ENCODE results near the gene FHOD1. TPM values are rescaled to one million over a fixed set of nuclear protein-coding genes. Genes with fewer than 3 reads are reported as not detected.

The FHOD1 gene
- total and polyA plus RNA-seq, 2 of the 13 experiments (the other 11 are each of a cell fraction or from before 2014, with no cell fraction given) = 20.0 to 20.8 TPM

DNA sequence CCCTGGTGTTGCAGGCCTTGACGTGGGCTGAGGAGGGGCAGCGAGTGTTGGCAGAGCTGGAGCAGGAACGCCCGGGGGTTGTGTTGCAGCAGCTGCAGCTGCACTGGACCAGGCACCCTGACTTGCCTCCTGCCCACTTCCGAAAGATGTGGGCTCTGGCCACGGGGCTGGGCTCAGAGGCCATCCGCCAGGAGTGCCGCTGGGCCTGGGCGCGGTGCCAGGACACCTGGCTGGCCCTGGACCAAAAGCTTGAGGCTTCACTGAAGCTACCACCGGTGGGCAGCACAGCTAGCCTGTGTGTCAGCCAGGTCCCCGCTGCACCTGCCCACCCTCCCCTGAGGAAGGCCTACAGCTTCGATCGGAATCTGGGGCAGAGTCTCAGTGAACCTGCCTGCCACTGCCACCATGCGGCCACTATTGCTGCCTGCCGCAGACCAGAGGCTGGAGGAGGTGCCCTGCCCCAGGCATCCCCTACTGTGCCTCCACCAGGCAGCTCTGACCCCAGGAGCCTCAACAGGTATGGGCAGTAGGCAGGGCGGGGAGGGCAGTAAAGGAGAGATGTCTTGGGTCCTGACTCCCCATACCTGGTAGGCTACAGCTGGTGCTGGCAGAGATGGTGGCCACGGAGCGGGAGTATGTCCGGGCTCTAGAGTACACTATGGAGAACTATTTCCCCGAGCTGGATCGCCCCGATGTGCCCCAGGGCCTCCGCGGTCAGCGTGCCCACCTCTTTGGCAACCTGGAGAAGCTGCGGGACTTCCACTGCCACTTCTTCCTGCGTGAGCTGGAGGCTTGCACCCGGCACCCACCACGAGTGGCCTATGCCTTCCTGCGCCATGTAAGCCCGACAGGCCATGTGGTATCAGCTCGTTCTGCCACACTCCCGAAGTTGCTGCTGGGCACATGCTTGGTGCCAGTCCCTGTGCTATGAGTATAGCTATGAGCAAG is 37.7 kb upstream of the FHOD1 start (continued):
- TF ChIP-seq, protein P1, sequence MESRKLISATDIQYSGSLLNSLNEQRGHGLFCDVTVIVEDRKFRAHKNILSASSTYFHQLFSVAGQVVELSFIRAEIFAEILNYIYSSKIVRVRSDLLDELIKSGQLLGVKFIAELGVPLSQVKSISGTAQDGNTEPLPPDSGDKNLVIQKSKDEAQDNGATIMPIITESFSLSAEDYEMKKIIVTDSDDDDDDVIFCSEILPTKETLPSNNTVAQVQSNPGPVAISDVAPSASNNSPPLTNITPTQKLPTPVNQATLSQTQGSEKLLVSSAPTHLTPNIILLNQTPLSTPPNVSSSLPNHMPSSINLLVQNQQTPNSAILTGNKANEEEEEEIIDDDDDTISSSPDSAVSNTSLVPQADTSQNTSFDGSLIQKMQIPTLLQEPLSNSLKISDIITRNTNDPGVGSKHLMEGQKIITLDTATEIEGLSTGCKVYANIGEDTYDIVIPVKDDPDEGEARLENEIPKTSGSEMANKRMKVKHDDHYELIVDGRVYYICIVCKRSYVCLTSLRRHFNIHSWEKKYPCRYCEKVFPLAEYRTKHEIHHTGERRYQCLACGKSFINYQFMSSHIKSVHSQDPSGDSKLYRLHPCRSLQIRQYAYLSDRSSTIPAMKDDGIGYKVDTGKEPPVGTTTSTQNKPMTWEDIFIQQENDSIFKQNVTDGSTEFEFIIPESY (CRISPR knock-in tag; IDR thresholded peaks at IDR 0.05) = peak; percentile 99
- TF ChIP-seq ZNF136 (CRISPR knock-in tag; IDR thresholded peaks at IDR 0.05; ENCODE audit: low read depth) = no peak
- TF ChIP-seq ZNF878 (CRISPR knock-in tag; IDR thresholded peaks at IDR 0.05) = no peak
- no peak for TF ChIP-seq ZNF749 (CRISPR knock-in tag; IDR thresholded peaks at IDR 0.05; ENCODE audit: borderline replicate concordance)
- no peak for TF ChIP-seq ZNF430 (CRISPR knock-in tag; IDR thresholded peaks at IDR 0.05)
- 0 out of 2 replicates have a peak, but pooled peaks have one; percentile 10 for TF ChIP-seq ISL2 (CRISPR knock-in tag; IDR thresholded peaks at IDR 0.05)
- TF ChIP-seq ZNF563 (CRISPR knock-in tag; IDR thresholded peaks at IDR 0.05) = no peak
- 0 out of 2 replicates have a peak, but pooled peaks have one; percentile 41 for TF ChIP-seq ZNF263 (CRISPR knock-in tag; IDR thresholded peaks at IDR 0.05)
- TF ChIP-seq, protein P2, sequence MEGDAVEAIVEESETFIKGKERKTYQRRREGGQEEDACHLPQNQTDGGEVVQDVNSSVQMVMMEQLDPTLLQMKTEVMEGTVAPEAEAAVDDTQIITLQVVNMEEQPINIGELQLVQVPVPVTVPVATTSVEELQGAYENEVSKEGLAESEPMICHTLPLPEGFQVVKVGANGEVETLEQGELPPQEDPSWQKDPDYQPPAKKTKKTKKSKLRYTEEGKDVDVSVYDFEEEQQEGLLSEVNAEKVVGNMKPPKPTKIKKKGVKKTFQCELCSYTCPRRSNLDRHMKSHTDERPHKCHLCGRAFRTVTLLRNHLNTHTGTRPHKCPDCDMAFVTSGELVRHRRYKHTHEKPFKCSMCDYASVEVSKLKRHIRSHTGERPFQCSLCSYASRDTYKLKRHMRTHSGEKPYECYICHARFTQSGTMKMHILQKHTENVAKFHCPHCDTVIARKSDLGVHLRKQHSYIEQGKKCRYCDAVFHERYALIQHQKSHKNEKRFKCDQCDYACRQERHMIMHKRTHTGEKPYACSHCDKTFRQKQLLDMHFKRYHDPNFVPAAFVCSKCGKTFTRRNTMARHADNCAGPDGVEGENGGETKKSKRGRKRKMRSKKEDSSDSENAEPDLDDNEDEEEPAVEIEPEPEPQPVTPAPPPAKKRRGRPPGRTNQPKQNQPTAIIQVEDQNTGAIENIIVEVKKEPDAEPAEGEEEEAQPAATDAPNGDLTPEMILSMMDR (CRISPR knock-in tag; IDR thresholded peaks at IDR 0.05) = peak; percentile 90
- TF ChIP-seq, protein P3, sequence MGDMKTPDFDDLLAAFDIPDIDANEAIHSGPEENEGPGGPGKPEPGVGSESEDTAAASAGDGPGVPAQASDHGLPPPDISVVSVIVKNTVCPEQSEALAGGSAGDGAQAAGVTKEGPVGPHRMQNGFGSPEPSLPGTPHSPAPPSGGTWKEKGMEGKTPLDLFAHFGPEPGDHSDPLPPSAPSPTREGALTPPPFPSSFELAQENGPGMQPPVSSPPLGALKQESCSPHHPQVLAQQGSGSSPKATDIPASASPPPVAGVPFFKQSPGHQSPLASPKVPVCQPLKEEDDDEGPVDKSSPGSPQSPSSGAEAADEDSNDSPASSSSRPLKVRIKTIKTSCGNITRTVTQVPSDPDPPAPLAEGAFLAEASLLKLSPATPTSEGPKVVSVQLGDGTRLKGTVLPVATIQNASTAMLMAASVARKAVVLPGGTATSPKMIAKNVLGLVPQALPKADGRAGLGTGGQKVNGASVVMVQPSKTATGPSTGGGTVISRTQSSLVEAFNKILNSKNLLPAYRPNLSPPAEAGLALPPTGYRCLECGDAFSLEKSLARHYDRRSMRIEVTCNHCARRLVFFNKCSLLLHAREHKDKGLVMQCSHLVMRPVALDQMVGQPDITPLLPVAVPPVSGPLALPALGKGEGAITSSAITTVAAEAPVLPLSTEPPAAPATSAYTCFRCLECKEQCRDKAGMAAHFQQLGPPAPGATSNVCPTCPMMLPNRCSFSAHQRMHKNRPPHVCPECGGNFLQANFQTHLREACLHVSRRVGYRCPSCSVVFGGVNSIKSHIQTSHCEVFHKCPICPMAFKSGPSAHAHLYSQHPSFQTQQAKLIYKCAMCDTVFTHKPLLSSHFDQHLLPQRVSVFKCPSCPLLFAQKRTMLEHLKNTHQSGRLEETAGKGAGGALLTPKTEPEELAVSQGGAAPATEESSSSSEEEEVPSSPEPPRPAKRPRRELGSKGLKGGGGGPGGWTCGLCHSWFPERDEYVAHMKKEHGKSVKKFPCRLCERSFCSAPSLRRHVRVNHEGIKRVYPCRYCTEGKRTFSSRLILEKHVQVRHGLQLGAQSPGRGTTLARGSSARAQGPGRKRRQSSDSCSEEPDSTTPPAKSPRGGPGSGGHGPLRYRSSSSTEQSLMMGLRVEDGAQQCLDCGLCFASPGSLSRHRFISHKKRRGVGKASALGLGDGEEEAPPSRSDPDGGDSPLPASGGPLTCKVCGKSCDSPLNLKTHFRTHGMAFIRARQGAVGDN (CRISPR knock-in tag; IDR thresholded peaks at IDR 0.05) = peak; percentile 63
- TF ChIP-seq KLF11 (CRISPR knock-in tag; IDR thresholded peaks at IDR 0.05) = no peak
- TF ChIP-seq, protein P4, sequence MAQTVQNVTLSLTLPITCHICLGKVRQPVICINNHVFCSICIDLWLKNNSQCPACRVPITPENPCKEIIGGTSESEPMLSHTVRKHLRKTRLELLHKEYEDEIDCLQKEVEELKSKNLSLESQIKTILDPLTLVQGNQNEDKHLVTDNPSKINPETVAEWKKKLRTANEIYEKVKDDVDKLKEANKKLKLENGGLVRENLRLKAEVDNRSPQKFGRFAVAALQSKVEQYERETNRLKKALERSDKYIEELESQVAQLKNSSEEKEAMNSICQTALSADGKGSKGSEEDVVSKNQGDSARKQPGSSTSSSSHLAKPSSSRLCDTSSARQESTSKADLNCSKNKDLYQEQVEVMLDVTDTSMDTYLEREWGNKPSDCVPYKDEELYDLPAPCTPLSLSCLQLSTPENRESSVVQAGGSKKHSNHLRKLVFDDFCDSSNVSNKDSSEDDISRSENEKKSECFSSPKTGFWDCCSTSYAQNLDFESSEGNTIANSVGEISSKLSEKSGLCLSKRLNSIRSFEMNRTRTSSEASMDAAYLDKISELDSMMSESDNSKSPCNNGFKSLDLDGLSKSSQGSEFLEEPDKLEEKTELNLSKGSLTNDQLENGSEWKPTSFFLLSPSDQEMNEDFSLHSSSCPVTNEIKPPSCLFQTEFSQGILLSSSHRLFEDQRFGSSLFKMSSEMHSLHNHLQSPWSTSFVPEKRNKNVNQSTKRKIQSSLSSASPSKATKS (CRISPR knock-in tag; IDR thresholded peaks at IDR 0.05) = no peak
- no peak for TF ChIP-seq ZNF510 (CRISPR knock-in tag; IDR thresholded peaks at IDR 0.05; ENCODE audit: low read depth)
- TF ChIP-seq ZBTB21 (CRISPR knock-in tag; IDR thresholded peaks at IDR 0.05) = no peak
- 0 out of 2 replicates have a peak, but pooled peaks have one; percentile 37 for TF ChIP-seq MIER3 (CRISPR knock-in tag; IDR thresholded peaks at IDR 0.05; ENCODE audit: borderline replicate concordance)
- no peak for TF ChIP-seq RAD51 (IDR thresholded peaks at IDR 0.05; ENCODE audit: borderline replicate concordance)
- TF ChIP-seq ZNF75D (CRISPR knock-in tag; IDR thresholded peaks at IDR 0.05; ENCODE audit: borderline replicate concordance) = no peak
- no peak for TF ChIP-seq SCMH1 (CRISPR knock-in tag; IDR thresholded peaks at IDR 0.05; ENCODE audit: borderline replicate concordance)
- TF ChIP-seq IKZF1 (IDR thresholded peaks at IDR 0.05) = no peak
